K562 (cell line): ENCODE measurements around the gene PLEKHH2. TPM values are rescaled to one million over a fixed set of nuclear protein-coding genes. Genes with fewer than 3 reads are reported as not detected.

ENCODE experiments used
- ATAC-seq: fragments of 200-7000 bp; cut with Tn5 transposase; 3 replicates; pipeline ENCODE4 v1.9.1; 2020; ENCODE audit warnings: moderate library complexity
- BruUV-seq: library from RNA; stranded (reverse); fragments of 400-500 nt; replicated peaks from 2 replicates; lab custom pipeline; 2021; lab: Mats Ljungman, UMichigan
- CTCF ChIA-PET: fragments of 300-600 bp; formaldehyde crosslinking; extraction: SDS; loops from one replicate; lab custom pipeline; 2021; ENCODE audit warnings: low intra/inter-chr PET ratio; lab: Yijun Ruan, JAX
- POLR2A ChIA-PET: fragments of 300-600, 350-650 bp; sonication (Branson Sonifier 250); formaldehyde crosslinking; extraction: SDS; loops from one replicate; lab custom pipeline; 2021; ENCODE audit warnings: antibody characterized with exemption, inconsistent platforms; lab: Yijun Ruan, JAX
- DNase-seq, 4 experiments: peaks; one replicate each; pipeline versions ENCODE4 v3.0.0 to v3.0.0-alpha.2; 2011 to 2018; ENCODE audit warnings: low spot score in 3 of 4, mixed read lengths in 3 of 4; ENCODE audit errors: extremely low read depth in 1 of 4
- FAIRE-seq: peaks from 2 replicates; lab custom pipeline; 2011; peaks lifted over from hg19 to GRCh38; lab: Jason Lieb, UNC
- H2AFZ ChIP-seq: 2 replicates; pipeline ENCODE4 v1.6.0; 2011; ENCODE audit warnings: low read depth, low read length, control low read depth, inconsistent platforms
- H3K27ac ChIP-seq: fragments of 200-600 bp; 3 replicates; pipeline ENCODE4 v1.8.0; 2011; ENCODE audit warnings: low read depth, mild to moderate bottlenecking, control low read depth, inconsistent platforms, low read length, moderate library complexity, mixed read lengths; ENCODE audit errors: extremely low read depth
- H3K27me3 ChIP-seq, 2 experiments: fragments of 300-600 bp in 1 of 2; 2 replicates in 1 of 2; 3 replicates in 1 of 2; pipeline versions ENCODE4 v1.6.0 to v1.8.0; 2011; ENCODE audit warnings: inconsistent platforms in 2 of 2, low read length in 2 of 2, mild to moderate bottlenecking in 1 of 2, mixed read lengths in 1 of 2, moderate library complexity in 1 of 2; ENCODE audit not compliant: control insufficient read depth in 2 of 2, insufficient read depth in 2 of 2
- H3K36me3 ChIP-seq: fragments of 300-600 bp; 3 replicates; pipeline ENCODE4 v1.8.0; 2011; ENCODE audit warnings: mild to moderate bottlenecking, low read length, inconsistent platforms; ENCODE audit not compliant: control insufficient read depth, insufficient read depth
- H3K4me1 ChIP-seq, 2 experiments: fragments of 200-600 bp in 1 of 2; replicated peaks in 1 of 2; 2 replicates in 1 of 2; 3 replicates in 1 of 2; pipeline versions ENCODE4 v1.5.1 to v1.8.0; 2011; ENCODE audit warnings: inconsistent platforms in 2 of 2, low read length in 2 of 2, mild to moderate bottlenecking in 1 of 2, mixed read lengths in 1 of 2, moderate library complexity in 1 of 2; ENCODE audit not compliant: control insufficient read depth in 2 of 2, insufficient read depth in 2 of 2
- H3K4me2 ChIP-seq: 2 replicates; pipeline ENCODE4 v1.6.1; 2011; ENCODE audit warnings: low read length, control low read depth, inconsistent platforms, mixed read lengths; ENCODE audit not compliant: insufficient read depth
- H3K4me3 ChIP-seq: fragments of 200-600 bp; sonication (generic), shearing (Covaris generic); 2 replicates; pipeline ENCODE4 v1.5.1; 2016; ENCODE audit warnings: control low read depth, inconsistent platforms
- H3K79me2 ChIP-seq: fragments of 200-600 bp; 3 replicates; pipeline ENCODE4 v1.8.0; 2011; ENCODE audit warnings: low read length, inconsistent platforms; ENCODE audit not compliant: control insufficient read depth, insufficient read depth
- H3K9ac ChIP-seq, 2 experiments: 2 replicates each; pipeline versions ENCODE4 v1.6.0 to v1.6.1; 2011; ENCODE audit warnings: low read depth in 2 of 2, low read length in 2 of 2, control low read depth in 1 of 2, inconsistent platforms in 1 of 2, mild to moderate bottlenecking in 1 of 2, mixed read lengths in 1 of 2; ENCODE audit not compliant: insufficient read depth in 1 of 2
- H3K9me1 ChIP-seq: one replicate; pipeline ENCODE4 v1.6.0; 2011; ENCODE audit warnings: inconsistent platforms, mild to moderate bottlenecking, low read length, moderate library complexity; ENCODE audit not compliant: control insufficient read depth, insufficient read depth
- H3K9me3 ChIP-seq: replicated peaks from 2 replicates; pipeline ENCODE4 v1.5.1; 2011; ENCODE audit warnings: low read depth, low read length, inconsistent platforms; ENCODE audit not compliant: control insufficient read depth, insufficient read depth
- H4K20me1 ChIP-seq: replicated peaks from 2 replicates; pipeline ENCODE4 v1.6.1; 2011; ENCODE audit warnings: low read length, inconsistent platforms, mixed read lengths; ENCODE audit not compliant: control insufficient read depth, insufficient read depth
- ARID4B ChIP-seq: sonication (generic); formaldehyde crosslinking; IDR thresholded peaks from 2 replicates; pipeline ENCODE4 v1.8.0; 2022; ENCODE audit warnings: mild to moderate bottlenecking, missing genetic modification reagents
- DLX4 ChIP-seq: fragments of 250-450 bp; sonication (Bioruptor Pico); IDR thresholded peaks from 2 replicates; pipeline ENCODE4 v1.6.1; 2021; ENCODE audit warnings: mild to moderate bottlenecking
- FOXA1 ChIP-seq: fragments of 450-650 bp; IDR thresholded peaks from 2 replicates; pipeline ENCODE4 v1.6.1; 2016; ENCODE audit warnings: mild to moderate bottlenecking, borderline replicate concordance
- FOXA3 ChIP-seq, 2 experiments: fragments of 450-650 bp in 1 of 2; sonication (generic) in 1 of 2; formaldehyde crosslinking; IDR thresholded peaks in 1 of 2; conservative IDR thresholded peaks in 1 of 2; 2 replicates each; pipeline versions ENCODE4 v1.4.0 to v1.8.0; 2020 to 2022; ENCODE audit warnings: mild to moderate bottlenecking in 2 of 2, missing genetic modification reagents in 1 of 2
- IRF1 ChIP-seq: sonication (generic); formaldehyde crosslinking; IDR thresholded peaks from 2 replicates; pipeline ENCODE4 v1.8.0; 2022; ENCODE audit warnings: missing genetic modification reagents, mild to moderate bottlenecking, borderline replicate concordance
- MEIS2 ChIP-seq: fragments of 450-650 bp; IDR thresholded peaks from 2 replicates; pipeline ENCODE4 v1.6.1; 2014; ENCODE audit warnings: mild to moderate bottlenecking; ENCODE audit not compliant: partially characterized antibody
- RBM34 ChIP-seq: fragments of 200-400 bp; formaldehyde crosslinking; IDR thresholded peaks from 2 replicates; pipeline ENCODE4 v1.6.1; 2018; ENCODE audit warnings: low read length, borderline replicate concordance; ENCODE audit not compliant: insufficient read depth
- SUPT5H ChIP-seq: fragments of 450-650 bp; IDR thresholded peaks from 2 replicates; pipeline ENCODE4 v1.6.1; 2016
- TSC22D4 ChIP-seq: fragments of 450-650 bp; IDR thresholded peaks from 2 replicates; pipeline ENCODE4 v1.6.1; 2016; ENCODE audit warnings: missing genetic modification characterization, missing biosample characterization, control low read depth
- ZBTB7A ChIP-seq: IDR thresholded peaks from 2 replicates; pipeline ENCODE4 v1.6.1; 2011; ENCODE audit warnings: low read depth, mild to moderate bottlenecking, low read length, moderate library complexity, borderline replicate concordance; ENCODE audit not compliant: control insufficient read depth
- ZNF124 ChIP-seq: sonication (generic); formaldehyde crosslinking; IDR thresholded peaks from 2 replicates; pipeline ENCODE4 v1.8.1; 2022; ENCODE audit warnings: missing genetic modification reagents
- WGBS: fragments of 100-300 bp; shearing (Covaris generic); methylation state at CpG from one replicate; pipeline ENCODE4 v1.1.6; 2016; ENCODE audit warnings: low coverage, mixed read lengths; ENCODE audit not compliant: insufficient coverage; ENCODE audit errors: missing lambda C conversion rate; 5-methylcytosine and 5-hydroxymethylcytosine counted together
- in situ Hi-C: fragments of 300-500 bp; cut with MboI; formaldehyde crosslinking; loops from 4 replicates; pipeline ENCODE4 v1.15.0; 2018; ENCODE audit warnings: inconsistent platforms, mixed read lengths
- intact Hi-C: fragments of 100-400 bp; cut with micrococcal nuclease; formaldehyde crosslinking; loops from 2 replicates; pipeline ENCODE4 v1.14.2; 2022
- polyA plus RNA-seq, 8 experiments: library from polyadenylated mRNA; depleted of rRNA in 4 of 8; stranded (reverse) in 5 of 8; unstranded in 3 of 8; fragments of >200 nt; fragmentation: Nextera tagmentation in 2 of 8; fragmentation: Illumina TruSeq in 1 of 8; extraction: Ambion mirVana in 2 of 8; extraction: Trizol in 1 of 8; gene quantifications; 2 replicates each; pipeline versions ENCODE4 v1.2.1 to v1.2.3, GENCODE V29; 2011 to 2014; ENCODE audit warnings: inconsistent platforms in 1 of 8, missing spikeins in 1 of 8
- total RNA-seq, 7 experiments: library from RNA; depleted of rRNA in 6 of 7; stranded (reverse); fragments of >200 nt in 6 of 7; fragmentation: Illumina TruSeq in 2 of 7; extraction: Trizol in 2 of 7; gene quantifications; 2 replicates each; pipeline versions ENCODE4 v1.2.1 to v1.2.3, GENCODE V29; 2011 to 2021; ENCODE audit warnings: low replicate concordance in 1 of 7

PLEKHH2 gene
- total and polyA plus RNA-seq, 9 of the 15 experiments (the other 6 are each of a cell fraction or from before 2014, with no cell fraction given): 0.77 to 13.5 (median 2.7) TPM

- TF ChIP-seq IRF1 (CRISPR knock-in tag) (no peak), TSC22D4 (tag) (no peak)
- TF ChIP-seq, all 486 proteins: peak for 3
Measured at GRCh38 chr2:43631618-43632317, 5.3 kb upstream of the PLEKHH2 start (continued).

- POLR2A ChIA-PET: no interaction called here
- Histone ChIP-seq H3K9ac (no peak overlapping the region), H3K4me3 (no peak overlapping the region), H3K4me2 (no peak overlapping the region), H3K79me2 (no peaks in the 10 kb centered on the region), H3K27ac (no peak overlapping the region), H3K9me1 (no peaks in the 10 kb centered on the region), H3K27me3 (no peaks in the 10 kb centered on the region; a peak in 1 of 5 replicates), H4K20me1 (peaks cover 3% of the 10 kb centered on the region; the same call in 1 of the 2 replicates), H3K4me1 (peaks cover 9 to 14% of the 10 kb centered on the region in 2 experiments; a peak in 4 of 5 replicates), H3K9me3 (no peaks in the 10 kb centered on the region), H3K36me3 (no peaks in the 10 kb centered on the region), H2AFZ (peak overlapping the region; percentile 67)
- no TSS peak for BruUV-seq
- CTCF ChIA-PET: no interaction called here
- intact Hi-C loops (loop anchor here (10.0 kb wide), 1 partner anchor 140 kb away; the partner anchor contains the start of gene DYNC2LI1), in situ Hi-C loops (loop anchor here (5.0 kb wide), 1 partner anchor 53 kb away; no protein-coding TSS in a partner anchor)
- WGBS: 12% methylated on average over 6 of the region's 6 CpGs
- no peak for DNase-seq
- no peak for FAIRE-seq
- ATAC-seq: no peak
- TF ChIP-seq FOXA1 (0 out of 2 replicates have a peak, but pooled peaks have one; percentile 33), ZNF124 (CRISPR knock-in tag) (no peak), ZBTB7A (no peak), DLX4 (CRISPR knock-in tag) (no peak), RBM34 (no peak), FOXA3 (CRISPR knock-in tag; conservative IDR thresholded peaks at IDR 0.05 in 1 of 2, IDR thresholded peaks at IDR 0.05 in 1 of 2) (peak; percentile 53 to 63; a peak in 3 of 4 replicates), SUPT5H (no peak), MEIS2 (peak; percentile 69), ARID4B (CRISPR knock-in tag) (no peak)
Measured at GRCh38 chr2:43634604-43635306, 2.3 kb upstream of the PLEKHH2 start.
